ENCODE results near the gene AGXT. TPM values are rescaled to one million over a fixed set of nuclear protein-coding genes. Genes with fewer than 3 reads are reported as not detected.

AGXT gene
- total and polyA plus RNA-seq, 7 experiments from 2014 or later = not detected

DNA sequence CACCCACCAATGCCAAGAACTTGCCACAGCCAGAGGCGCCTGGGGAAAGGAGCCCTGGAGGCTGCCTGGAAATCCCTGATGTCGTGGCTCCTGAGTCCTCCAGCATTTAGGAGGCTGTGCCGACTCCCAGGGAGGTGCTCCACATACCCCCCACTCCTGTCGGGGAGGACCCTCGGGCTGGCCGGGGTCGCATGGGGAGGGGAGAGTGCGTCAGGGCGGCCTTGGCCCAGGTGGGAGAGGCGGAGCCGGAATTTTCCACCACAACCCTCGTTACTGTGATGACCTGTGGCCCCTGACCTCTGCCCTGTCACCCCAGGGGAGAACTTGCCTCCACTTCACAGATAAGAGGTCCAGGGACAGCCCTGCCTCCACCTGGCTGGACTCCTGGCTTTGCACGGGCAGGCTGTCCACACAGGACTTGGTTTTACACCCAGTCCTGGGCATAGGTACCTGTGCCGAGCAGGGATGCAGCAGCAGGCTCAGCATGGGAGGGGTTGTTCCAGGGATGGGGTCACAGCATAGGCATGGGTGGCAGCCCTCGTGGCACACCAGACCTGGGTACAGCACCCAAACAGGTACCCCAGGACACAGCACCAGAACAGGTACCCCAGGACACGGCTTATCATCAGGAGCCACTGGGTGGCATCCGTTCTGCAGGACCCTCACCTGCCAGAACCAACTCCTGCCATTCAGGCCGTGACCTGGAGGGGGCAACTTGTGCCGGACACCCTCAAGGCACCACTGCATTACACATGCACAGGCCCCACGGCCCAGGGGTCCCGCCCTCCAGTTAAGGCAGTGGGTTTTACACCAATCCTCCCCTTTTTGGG lies 12.3 kb upstream of the AGXT start:
- H3K4me3 Mint-ChIP-seq = no peak overlapping the region
- intact Hi-C loops (cut with micrococcal nuclease) = no loop called here
- H3K27ac Mint-ChIP-seq = no peak overlapping the region
- no peak overlapping the region for H3K27ac ChIP-seq (ENCODE audit: low read depth, low read length)
- H3K27me3 ChIP-seq (ENCODE audit: control insufficient read depth in 2 of 2, insufficient read depth in 2 of 2, low read length in 2 of 2) = no peaks in the 10 kb centered on the region
- H3K36me3 ChIP-seq (ENCODE audit: control insufficient read depth in 2 of 3, insufficient read depth in 3 of 3, low read length in 3 of 3) = no peaks in the 10 kb centered on the region
- H3K4me1 ChIP-seq (ENCODE audit: control insufficient read depth in 2 of 2, insufficient read depth in 2 of 2, low read length in 2 of 2) = no peaks in the 10 kb centered on the region
- ChIA-PET CTCF (no interaction called here), POLR2A (no interaction called here)
- no peaks in the 10 kb centered on the region for H3K4me1 Mint-ChIP-seq
- H3K4me3 ChIP-seq (ENCODE audit: low read length) = no peak overlapping the region
- peaks cover 0 to 18% (median 6%) of the 10 kb centered on the region in 11 donors for H3K9me3 Mint-ChIP-seq
- DNase-seq (no peak), ATAC-seq (no peak)
- peaks cover 0 to 5% (median 0%) of the 10 kb centered on the region in 5 donors for H3K36me3 Mint-ChIP-seq
- peaks cover 0 to 8% (median 3%) of the 10 kb centered on the region in 5 donors for H3K27me3 Mint-ChIP-seq
- H3K9me3 ChIP-seq (ENCODE audit: control insufficient read depth in 2 of 3, low read length in 3 of 3) = peaks cover 0 to 8% (median 0%) of the 10 kb centered on the region in 3 experiments

- ATAC-seq = no peak
- peaks cover 0 to 18% (median 6%) of the 10 kb centered on the region in 11 donors for H3K9me3 Mint-ChIP-seq
These were observed 11.3 kb upstream of the AGXT start for GRCh38 chr2:240857039-240858008.

GRCh38 chr2:240858321-240858720 lies 10.3 kb upstream of the AGXT start:
- no peak overlapping the region for H3K27ac Mint-ChIP-seq
- ATAC-seq (no peak), DNase-seq (no peak)
- H3K27me3 ChIP-seq (ENCODE audit: control insufficient read depth in 2 of 2, insufficient read depth in 2 of 2, low read length in 2 of 2) = no peaks in the 10 kb centered on the region
- intact Hi-C loops (cut with micrococcal nuclease) = no loop called here
- peaks cover 0 to 5% (median 0%) of the 10 kb centered on the region in 5 donors for H3K36me3 Mint-ChIP-seq
- POLR2A ChIA-PET = no interaction called here
- no peak overlapping the region for H3K4me3 ChIP-seq (ENCODE audit: low read length)
- H3K4me1 ChIP-seq (ENCODE audit: control insufficient read depth in 2 of 2, insufficient read depth in 2 of 2, low read length in 2 of 2) = no peaks in the 10 kb centered on the region
- H3K36me3 ChIP-seq (ENCODE audit: control insufficient read depth in 2 of 3, insufficient read depth in 3 of 3, low read length in 3 of 3) = no peaks in the 10 kb centered on the region
- peaks cover 0 to 18% (median 6%) of the 10 kb centered on the region in 11 donors for H3K9me3 Mint-ChIP-seq
- peaks cover 0 to 8% (median 0%) of the 10 kb centered on the region in 5 donors for H3K27me3 Mint-ChIP-seq
- no peak overlapping the region for H3K27ac ChIP-seq (ENCODE audit: low read depth, low read length)
- CTCF ChIA-PET = no interaction called here
- no peak overlapping the region for H3K4me3 Mint-ChIP-seq
- H3K4me1 Mint-ChIP-seq = no peaks in the 10 kb centered on the region
- H3K9me3 ChIP-seq (ENCODE audit: control insufficient read depth in 2 of 3, low read length in 3 of 3) = peaks cover 0 to 8% (median 0%) of the 10 kb centered on the region in 3 experiments

More at GRCh38 chr2:240857039-240858008, 11.3 kb upstream of the AGXT start:
- Histone ChIP-seq H3K36me3 (ENCODE audit: control insufficient read depth in 2 of 3, insufficient read depth in 3 of 3, low read length in 3 of 3) (no peaks in the 10 kb centered on the region), H3K9me3 (ENCODE audit: control insufficient read depth in 2 of 3, low read length in 3 of 3) (peaks cover 0 to 8% (median 0%) of the 10 kb centered on the region in 3 experiments), H3K4me3 (ENCODE audit: low read length) (no peak overlapping the region), H3K27ac (ENCODE audit: low read depth, low read length) (no peak overlapping the region), H3K27me3 (ENCODE audit: control insufficient read depth in 2 of 2, insufficient read depth in 2 of 2, low read length in 2 of 2) (no peaks in the 10 kb centered on the region), H3K4me1 (ENCODE audit: control insufficient read depth in 2 of 2, insufficient read depth in 2 of 2, low read length in 2 of 2) (no peaks in the 10 kb centered on the region)
- no peak for DNase-seq
- peaks cover 0 to 5% (median 0%) of the 10 kb centered on the region in 5 donors for H3K36me3 Mint-ChIP-seq
- intact Hi-C loops (cut with micrococcal nuclease) = no loop called here
- POLR2A ChIA-PET = no interaction called here
- H3K27ac Mint-ChIP-seq = no peak overlapping the region
- peaks cover 0 to 6% (median 2%) of the 10 kb centered on the region in 5 donors for H3K27me3 Mint-ChIP-seq
- CTCF ChIA-PET = no interaction called here
- H3K4me3 Mint-ChIP-seq = no peak overlapping the region
- H3K4me1 Mint-ChIP-seq = no peaks in the 10 kb centered on the region

DNA sequence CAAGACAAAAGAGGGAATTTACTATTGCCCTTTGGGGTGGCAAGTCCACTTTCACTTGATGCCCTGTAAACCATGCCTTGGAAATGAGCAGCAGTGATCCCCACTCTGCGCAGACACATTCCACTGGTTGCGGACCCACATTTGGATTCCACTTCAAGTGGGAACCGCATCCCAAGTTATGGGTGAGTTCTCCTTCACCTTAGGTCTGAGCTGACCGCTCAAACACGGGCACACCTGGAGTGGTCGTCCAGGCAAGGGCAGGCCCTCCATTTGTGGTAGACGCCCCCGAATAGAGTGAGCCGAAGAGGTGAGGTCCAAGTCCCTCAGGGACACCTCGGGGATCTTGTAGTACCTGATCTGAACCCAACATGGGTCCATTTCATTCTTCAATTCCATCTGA lies 9.8 kb upstream of the AGXT start:
- no peak overlapping the region for H3K4me3 Mint-ChIP-seq
- CTCF ChIA-PET = no interaction called here
- H3K9me3 Mint-ChIP-seq = peaks cover 0 to 14% (median 6%) of the 10 kb centered on the region in 11 donors
- no peak overlapping the region for H3K4me3 ChIP-seq (ENCODE audit: low read length)
- DNase-seq = no peak
- no peaks in the 10 kb centered on the region for H3K4me1 Mint-ChIP-seq
- H3K9me3 ChIP-seq (ENCODE audit: control insufficient read depth in 2 of 3, low read length in 3 of 3) = peaks cover 0 to 8% (median 0%) of the 10 kb centered on the region in 3 experiments
- H3K27ac ChIP-seq (ENCODE audit: low read depth, low read length) = no peak overlapping the region
- POLR2A ChIA-PET = no interaction called here
- no peaks in the 10 kb centered on the region for H3K4me1 ChIP-seq (ENCODE audit: control insufficient read depth in 2 of 2, insufficient read depth in 2 of 2, low read length in 2 of 2)
- H3K36me3 ChIP-seq (ENCODE audit: control insufficient read depth in 2 of 3, insufficient read depth in 3 of 3, low read length in 3 of 3) = no peaks in the 10 kb centered on the region
- no peak for ATAC-seq
- peaks cover 0 to 14% (median 0%) of the 10 kb centered on the region in 5 donors for H3K27me3 Mint-ChIP-seq
- H3K27me3 ChIP-seq (ENCODE audit: control insufficient read depth in 2 of 2, insufficient read depth in 2 of 2, low read length in 2 of 2) = no peaks in the 10 kb centered on the region
- H3K27ac Mint-ChIP-seq = no peak overlapping the region
- intact Hi-C loops (cut with micrococcal nuclease) = no loop called here
- peaks cover 0 to 5% (median 0%) of the 10 kb centered on the region in 5 donors for H3K36me3 Mint-ChIP-seq

DNA sequence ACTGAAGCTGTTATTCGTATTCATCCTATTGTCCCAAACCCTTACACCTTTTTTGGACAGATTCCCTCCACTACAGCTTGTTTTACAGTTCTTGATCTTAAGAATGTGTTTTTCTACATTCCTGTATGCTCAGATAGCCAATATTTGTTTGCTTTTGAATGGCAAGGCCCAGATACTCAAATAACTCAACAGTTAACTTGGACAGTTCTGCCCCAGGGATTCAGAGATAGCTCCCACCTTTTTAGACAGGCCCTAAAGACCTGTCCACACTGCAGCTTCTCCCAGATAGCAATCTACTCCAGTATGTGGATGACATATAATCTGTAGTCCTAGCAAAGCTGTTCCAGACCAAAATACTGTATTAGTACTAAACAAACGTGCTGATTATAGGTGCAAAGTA lies 7.1 kb upstream of the AGXT start:
- Mint-ChIP-seq H3K4me3 (no peak overlapping the region), H3K9me3 (no peaks in the 10 kb centered on the region), H3K27me3 (peaks cover 0 to 21% (median 0%) of the 10 kb centered on the region in 5 donors), H3K36me3 (no peaks in the 10 kb centered on the region), H3K4me1 (peaks cover 0 to 3% (median 0%) of the 10 kb centered on the region in 7 donors), H3K27ac (no peak overlapping the region)
- no peaks in the 10 kb centered on the region for H3K27me3 ChIP-seq (ENCODE audit: control insufficient read depth in 2 of 2, insufficient read depth in 2 of 2, low read length in 2 of 2)
- intact Hi-C loops (cut with micrococcal nuclease) = no loop called here
- DNase-seq (no peak), ATAC-seq (no peak)
- no peak overlapping the region for H3K4me3 ChIP-seq (ENCODE audit: low read length)
- POLR2A ChIA-PET = no interaction called here
- H3K4me1 ChIP-seq (ENCODE audit: control insufficient read depth in 2 of 2, insufficient read depth in 2 of 2, low read length in 2 of 2) = no peaks in the 10 kb centered on the region
- CTCF ChIA-PET = interaction anchor here (0.5 to 2.5 kb wide), 2 partner anchors 10 to 169 kb away, joined by 3 to 7 read pairs; no protein-coding TSS in a partner anchor
- no peak overlapping the region for H3K27ac ChIP-seq (ENCODE audit: low read depth, low read length)
- H3K36me3 ChIP-seq (ENCODE audit: control insufficient read depth in 2 of 3, insufficient read depth in 3 of 3, low read length in 3 of 3) = no peaks in the 10 kb centered on the region
- no peaks in the 10 kb centered on the region for H3K9me3 ChIP-seq (ENCODE audit: control insufficient read depth in 2 of 3, low read length in 3 of 3)

- no peaks in the 10 kb centered on the region for H3K36me3 Mint-ChIP-seq
- ATAC-seq = no peak
- no peak overlapping the region for H3K4me3 Mint-ChIP-seq
- H3K36me3 ChIP-seq (ENCODE audit: control insufficient read depth in 2 of 3, insufficient read depth in 3 of 3, low read length in 3 of 3) = no peaks in the 10 kb centered on the region
- no peaks in the 10 kb centered on the region for H3K4me1 ChIP-seq (ENCODE audit: control insufficient read depth in 2 of 2, insufficient read depth in 2 of 2, low read length in 2 of 2)
- no peak overlapping the region for H3K27ac Mint-ChIP-seq
- ChIA-PET CTCF (no interaction called here), POLR2A (no interaction called here)
- H3K27me3 Mint-ChIP-seq = peaks cover 0 to 23% (median 5%) of the 10 kb centered on the region in 5 donors
- no peaks in the 10 kb centered on the region for H3K9me3 Mint-ChIP-seq
- H3K27me3 ChIP-seq (ENCODE audit: control insufficient read depth in 2 of 2, insufficient read depth in 2 of 2, low read length in 2 of 2) = no peaks in the 10 kb centered on the region
- no peaks in the 10 kb centered on the region for H3K9me3 ChIP-seq (ENCODE audit: control insufficient read depth in 2 of 3, low read length in 3 of 3)
- H3K27ac ChIP-seq (ENCODE audit: low read depth, low read length) = no peak overlapping the region
- no peak for DNase-seq
- intact Hi-C loops (cut with micrococcal nuclease) = no loop called here
- no peak overlapping the region for H3K4me3 ChIP-seq (ENCODE audit: low read length)
- peaks cover 0 to 3% (median 0%) of the 10 kb centered on the region in 7 donors for H3K4me1 Mint-ChIP-seq
These were observed 4.1 kb upstream of the AGXT start for GRCh38 chr2:240864475-240864874.
